HG03439 (cell line): ENCODE results near the gene KANK3.
"Not testable (repeated sequence)": the region's sequence is repeated elsewhere in the genome, so short reads cannot be mapped to it uniquely, and the experiment has no call there.

ENCODE experiments used
- ATAC-seq: cut with Tn5 transposase; IDR thresholded peaks from one replicate; pipeline ENCODE4 v1.9.1; 2021; ENCODE audit warnings: mild to moderate bottlenecking, moderate library complexity; ENCODE audit not compliant: unreplicated experiment

KANK3 gene

DNA sequence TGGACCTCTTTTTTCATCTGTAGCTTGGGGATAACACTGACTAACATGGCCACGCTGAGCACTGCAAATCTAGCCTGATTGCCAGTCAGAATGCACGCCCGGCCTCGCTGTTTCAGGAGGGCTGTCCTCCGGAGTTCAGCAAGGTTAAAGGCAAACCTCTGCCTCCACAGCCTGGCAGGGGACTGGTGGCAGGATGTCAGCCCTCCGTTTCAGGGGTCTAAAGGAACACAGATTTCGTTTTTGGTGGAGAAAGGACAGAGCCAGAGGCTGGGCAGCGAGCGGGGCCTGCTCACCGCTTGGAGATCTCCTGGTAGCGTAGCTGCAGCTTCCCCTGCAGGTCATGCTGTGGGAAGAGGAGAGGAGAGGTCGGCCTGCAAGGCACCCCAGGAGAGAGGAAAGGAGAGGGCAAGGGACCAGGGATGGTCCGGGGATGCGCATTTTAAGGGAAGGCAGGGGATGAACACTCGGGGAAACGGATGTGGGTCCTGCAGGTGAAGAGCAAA lies 22.4 kb downstream of the KANK3 start:
- ATAC-seq: peak; percentile 14

DNA sequence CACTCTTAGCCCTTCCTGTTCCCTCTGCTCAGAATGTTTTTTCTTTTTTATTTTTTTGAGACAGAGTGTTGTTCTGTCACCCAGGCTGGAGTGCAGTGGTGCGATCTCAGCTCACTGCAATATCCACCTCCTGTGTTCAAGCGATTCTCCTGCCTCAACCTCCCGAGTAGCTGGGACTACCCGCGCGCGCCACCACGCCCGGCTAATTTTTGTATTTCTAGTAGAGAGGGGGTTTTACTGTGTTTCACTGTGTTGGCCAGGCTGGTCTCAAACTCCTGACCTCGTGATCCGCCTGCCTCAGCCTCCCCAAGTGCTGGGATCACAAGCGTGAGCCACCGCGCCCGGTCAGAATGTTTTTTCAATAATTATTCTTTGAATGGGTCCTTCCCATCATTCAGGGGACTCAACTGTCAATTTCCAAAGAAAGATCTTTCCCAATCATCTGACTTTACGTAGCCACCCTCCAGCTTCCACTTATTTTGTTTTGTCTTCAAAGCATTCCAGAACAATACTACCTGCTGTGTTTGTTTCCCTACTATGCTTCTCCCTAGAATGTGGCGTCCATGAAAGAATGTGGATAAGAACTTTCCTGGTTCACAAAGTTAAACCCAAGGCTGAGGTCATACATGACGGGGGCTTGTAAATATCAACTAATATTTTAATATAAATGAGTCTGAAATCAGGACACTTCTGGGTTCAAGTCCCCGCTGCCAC lies 23.1 kb downstream of the KANK3 start:
- ATAC-seq: no peak

DNA sequence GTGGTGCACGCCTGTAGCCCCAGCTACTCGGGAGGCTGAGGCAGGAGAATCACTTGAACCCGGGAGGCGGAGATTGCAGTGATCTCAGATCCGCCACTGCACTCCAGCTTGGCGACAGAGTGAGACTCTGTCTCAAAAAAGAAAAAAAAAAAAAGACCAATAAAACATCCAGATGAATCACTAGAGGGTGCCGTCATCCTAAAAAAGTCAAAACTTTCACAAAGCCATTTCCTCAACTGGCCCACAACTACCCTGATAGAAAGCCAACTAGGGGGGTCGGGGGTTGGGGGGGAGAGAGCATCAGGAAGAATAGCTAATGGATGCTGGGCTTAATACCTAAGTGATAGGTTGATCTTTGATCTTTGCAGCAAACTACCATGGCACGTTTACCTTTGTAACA lies 24.2 kb downstream of the KANK3 start:
- ATAC-seq: not testable (repeated sequence)

DNA sequence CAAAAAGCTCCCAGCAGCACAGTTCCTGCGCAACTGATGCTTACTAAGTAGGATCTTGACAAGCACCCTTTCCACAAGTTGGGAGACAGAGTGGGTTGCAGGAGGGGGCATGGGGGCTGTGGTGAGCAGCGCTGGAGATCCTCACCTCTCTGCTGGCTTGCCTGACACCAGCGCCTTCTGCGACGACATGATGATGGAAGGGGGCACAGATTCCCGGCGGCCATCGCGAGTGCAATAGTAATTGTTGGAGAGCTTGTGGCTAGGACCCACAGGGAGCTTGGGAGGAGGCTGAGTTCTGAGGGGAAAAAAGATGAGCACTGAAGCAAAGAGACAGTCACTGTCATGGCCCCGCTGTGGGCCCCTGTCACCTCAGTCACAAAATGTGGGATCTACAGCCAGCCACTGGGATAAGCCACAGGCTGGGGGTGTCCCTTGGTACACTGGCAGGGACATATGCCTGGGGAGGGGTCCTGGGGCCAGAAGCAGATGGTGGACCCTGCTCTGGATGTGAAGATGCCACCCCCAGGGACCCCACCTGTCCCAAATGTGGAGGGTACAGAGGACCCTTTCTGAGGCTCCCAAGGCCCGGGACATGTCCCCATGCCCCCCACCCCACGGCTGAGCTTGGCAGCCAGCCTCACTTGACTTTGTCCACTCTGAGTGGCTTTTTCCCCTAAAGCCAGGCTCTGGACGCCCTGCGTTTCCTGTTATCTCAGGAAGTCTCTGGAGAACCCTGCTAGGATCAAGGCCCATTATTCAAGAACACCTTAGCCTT lies 26.5 kb downstream of the KANK3 start:
- no peak for ATAC-seq

DNA sequence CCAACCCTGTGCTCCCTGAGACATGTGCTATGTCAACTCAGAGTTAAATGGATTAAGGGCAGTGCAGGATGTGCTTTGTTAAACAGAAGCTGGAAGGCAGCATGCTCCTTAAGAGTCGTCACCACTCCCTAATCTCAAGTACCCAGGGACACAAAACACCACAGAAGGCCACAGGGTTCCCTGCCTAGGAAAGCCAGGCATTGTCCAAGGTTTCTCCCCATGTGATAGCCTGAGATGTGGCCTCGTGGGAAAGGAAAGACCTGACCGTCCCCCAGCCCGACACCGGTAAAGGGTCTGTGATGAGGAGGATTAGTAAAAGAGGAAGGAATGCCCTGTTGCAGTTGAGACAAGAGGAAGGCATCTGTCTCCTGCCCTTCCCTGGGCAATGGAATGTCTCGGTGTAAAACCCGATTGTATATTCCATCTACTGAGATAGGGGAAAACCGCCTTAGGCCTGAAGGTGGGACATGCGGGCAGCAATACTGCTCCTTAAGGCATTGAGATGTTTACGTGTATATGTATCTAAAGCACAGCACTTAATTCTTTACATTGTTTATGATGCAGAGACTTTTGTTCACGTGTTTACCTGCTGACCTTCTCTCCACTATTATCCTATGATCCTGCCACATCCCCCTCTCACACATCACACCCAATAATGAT lies 28.0 kb downstream of the KANK3 start:
- not testable (repeated sequence) for ATAC-seq

DNA sequence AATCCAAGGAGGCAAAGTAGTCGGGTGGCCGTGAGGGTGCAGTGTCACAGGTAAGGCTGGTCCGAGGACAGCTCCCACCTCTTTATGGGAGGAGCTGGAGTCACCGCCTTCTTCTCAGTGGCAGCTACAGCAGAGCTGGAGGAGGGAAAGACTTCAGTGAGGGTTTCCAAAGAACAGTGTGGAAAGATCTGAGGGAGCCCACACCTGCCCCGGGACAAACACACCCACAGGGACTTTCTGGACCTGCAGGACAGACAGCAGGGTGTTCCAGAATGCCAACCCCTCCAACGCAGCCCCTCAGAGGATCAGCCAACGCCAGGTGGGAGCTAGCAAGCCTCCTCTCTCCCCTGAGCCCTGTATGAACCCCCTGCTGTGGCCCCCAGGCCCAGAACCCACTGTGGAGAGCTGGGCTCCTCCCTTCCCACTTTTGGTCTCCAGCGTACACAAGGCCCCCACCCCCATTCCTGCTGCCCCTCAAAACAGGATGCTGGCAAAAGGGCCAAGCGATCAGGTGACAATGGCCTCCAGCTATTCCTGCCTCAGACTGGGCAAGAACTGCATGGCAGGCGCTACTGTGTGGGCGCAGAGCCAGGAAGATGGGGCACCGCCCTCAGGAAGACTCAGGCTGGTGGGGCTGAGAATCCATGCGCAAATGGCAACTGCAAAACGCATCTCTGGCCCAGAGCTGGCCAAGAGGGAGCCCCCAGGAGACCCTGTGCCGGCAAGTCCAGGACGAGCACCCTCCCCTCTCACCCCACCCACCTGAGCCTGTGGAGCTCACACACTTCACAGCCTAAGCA lies 31.4 kb downstream of the KANK3 start:
- no peak for ATAC-seq

DNA sequence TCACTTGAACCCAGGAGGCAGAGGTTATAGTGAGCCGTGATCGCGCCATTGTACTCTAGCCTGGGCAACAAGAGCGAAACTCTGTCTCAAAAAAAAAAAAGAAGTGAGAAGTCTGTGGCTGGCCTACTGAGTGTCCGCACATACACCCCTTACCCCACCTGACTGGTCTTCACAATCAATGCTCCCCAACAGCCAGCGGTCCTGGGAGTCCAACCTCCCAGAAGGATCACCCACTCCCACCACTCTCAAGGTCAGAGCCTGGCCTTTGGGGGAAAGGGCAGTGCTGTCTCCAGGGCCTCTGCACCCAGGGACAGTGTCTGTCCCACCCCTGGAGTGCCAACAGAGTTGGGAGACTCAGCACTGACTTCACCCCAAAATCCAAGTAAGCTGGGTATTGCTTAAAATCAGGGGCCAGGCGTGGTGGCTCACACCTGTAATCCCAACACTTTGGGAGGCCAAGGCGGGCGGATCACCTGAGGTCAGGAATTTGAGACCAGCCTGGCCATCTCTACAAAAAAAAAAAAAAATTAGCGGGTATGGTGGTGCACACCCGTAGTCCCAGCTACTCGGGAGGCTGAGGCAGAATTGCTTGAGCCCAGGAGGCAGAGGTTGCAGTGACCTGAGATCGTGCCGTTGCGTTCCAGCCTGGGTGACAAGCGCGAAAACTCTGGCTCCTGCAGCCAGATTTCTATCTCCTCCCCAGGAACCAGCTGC lies 32.6 kb downstream of the KANK3 start:
- ATAC-seq: no peak

DNA sequence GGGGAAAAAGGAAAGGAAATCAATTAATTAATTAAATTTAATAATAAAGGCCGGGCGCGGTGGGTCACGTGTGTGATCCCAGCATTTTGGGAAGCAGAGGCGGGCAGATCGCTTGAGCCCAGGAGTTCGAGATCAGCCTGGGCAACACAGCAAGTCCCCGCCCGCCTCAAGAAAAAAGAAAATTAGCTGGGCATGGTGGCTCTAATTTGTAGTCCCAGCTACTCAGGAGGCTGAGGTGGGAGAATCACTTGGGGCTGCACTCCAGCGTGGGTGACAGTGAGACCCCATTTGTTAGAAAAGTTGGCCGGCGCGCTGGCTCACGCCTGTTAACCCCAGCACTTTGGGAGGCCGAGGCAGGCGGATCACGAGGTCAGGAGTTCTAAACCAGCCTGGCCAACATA lies 34.2 kb downstream of the KANK3 start:
- no peak for ATAC-seq

DNA sequence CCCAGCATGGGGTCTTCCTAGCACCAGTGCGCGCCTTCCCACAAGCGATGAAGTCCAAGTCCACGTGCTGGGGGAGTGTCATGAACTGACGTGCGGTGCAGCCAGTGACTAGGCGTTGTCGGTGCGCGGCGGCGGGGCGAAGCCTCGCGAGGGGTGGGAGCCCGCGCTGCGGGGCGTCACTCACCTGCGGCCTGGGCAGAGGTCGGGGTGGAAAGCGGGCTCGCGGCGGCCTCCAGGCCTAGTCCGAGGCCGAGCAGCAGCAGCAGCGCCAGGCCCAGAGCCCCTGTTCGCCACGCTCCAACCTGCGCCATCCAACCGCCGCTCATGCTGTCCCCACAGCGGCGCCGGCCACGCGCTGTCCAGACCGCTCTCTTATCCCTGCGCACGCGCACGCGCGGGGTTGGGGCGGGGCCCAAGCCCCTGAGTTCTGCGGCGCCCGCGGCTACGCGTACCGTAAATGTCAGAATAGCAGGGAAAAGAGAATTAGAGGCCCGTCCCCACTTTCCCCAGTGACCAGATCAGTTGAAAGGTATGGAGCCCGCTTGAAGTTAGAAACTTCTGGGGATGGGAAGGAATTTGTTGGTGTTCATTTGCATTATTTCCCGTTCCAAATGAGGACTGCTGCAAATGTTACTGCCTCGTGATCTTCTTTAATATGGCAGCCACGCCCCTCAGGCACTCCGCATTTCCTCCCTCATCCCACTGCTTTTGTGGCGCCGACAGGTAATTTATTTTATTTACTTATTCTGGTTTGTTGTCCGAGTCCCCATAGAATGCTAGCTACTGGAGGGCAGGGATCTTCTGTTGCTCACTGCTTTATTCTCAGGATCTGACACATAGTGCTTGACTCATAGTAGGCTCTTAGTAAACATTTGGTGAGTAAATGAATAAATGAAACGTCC lies 34.8 kb downstream of the KANK3 start, which contains the start of gene CD320:
Gene CD320, minus strand, starts transcription at position 394 of the 902 bp plus-strand sequence. Its CDS starts 68 bp downstream, at position 326.
- peak; percentile 79 for ATAC-seq

DNA sequence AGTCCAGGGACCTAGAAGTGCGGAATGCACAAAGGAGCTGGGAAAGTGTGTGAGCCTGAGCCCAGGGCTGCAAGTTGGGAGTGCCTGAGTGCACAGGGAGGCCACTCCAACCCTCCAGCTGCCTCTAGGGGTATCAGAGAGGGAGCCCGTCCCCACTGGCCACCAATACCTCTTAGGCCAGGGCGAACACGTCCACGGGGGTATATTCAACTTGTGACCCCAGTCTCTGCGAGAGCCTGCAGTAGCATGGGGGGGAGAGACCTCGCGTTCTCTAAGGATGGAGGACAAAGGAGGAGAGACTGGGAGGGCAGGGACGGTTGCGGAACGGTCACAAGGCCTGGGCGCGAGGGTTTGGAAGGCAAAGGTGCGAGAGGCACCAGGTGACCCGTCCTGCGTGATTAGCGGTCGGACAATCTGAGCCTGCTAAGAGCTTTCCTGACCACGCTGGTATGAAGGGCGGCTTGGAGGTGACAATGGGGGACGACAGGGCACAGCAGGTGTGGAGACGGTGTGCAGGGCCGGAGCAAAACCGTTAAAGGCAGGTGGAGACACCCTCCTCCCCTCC lies 35.6 kb downstream of the KANK3 start:
- no peak for ATAC-seq

DNA sequence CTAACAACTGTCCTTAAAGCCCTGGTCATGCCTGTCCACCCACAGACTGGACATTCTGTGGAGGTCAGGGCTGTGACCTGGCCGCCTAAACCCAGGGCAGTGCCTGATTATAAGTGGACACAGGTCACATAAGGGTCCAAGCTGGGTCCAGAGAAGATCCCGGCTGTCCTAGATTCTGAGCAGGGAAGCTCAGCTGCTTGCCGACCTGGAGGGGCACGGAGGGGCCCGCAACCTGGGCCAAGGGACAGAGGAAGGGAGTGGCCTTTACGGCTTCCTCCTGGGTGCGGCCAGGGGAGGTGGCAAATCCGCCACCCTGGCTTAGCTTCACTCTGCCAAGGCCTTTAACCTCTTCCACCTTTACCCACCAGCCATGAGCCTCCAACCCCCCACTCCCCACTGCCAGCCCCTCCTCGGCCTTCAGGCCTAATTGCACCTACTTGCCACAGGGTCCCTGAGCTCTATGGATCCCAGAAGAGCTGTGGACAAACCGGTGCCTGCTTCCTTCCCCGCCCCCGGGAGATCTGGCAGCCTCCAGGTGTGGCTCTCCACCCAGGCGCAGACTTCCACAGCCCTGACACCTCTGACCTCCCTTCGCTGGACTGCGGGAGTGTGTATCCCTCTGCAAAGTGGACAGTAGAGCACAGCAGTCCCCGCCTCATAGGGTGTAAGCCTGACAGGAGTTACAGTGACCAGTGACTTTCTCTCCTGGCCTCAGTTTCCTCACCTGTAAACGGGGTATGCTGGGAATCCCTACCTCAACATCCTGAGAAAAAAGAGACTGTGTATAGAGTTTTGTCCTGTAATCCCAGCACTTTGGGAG lies 36.6 kb downstream of the KANK3 start:
- no peak for ATAC-seq

DNA sequence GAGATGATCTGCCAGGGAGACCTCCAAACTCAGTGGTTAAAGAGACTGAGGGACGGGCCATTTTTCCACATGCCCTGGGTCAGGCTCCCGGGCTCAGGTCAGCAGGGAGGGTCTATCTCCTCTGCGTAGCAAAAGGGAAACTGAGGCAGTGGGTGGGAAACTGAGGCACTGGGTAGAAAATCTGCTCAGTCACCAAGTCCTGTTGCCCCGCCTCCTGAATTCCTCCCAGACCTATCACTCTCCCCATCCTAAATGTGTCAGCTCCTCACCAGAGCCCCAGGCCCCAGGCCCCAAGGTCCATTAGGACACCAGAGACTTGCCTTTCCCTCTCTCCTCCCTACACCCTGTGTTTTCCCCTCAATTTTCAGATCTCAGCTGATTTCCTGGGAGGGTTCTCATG lies 37.3 kb downstream of the KANK3 start:
- no peak for ATAC-seq

DNA sequence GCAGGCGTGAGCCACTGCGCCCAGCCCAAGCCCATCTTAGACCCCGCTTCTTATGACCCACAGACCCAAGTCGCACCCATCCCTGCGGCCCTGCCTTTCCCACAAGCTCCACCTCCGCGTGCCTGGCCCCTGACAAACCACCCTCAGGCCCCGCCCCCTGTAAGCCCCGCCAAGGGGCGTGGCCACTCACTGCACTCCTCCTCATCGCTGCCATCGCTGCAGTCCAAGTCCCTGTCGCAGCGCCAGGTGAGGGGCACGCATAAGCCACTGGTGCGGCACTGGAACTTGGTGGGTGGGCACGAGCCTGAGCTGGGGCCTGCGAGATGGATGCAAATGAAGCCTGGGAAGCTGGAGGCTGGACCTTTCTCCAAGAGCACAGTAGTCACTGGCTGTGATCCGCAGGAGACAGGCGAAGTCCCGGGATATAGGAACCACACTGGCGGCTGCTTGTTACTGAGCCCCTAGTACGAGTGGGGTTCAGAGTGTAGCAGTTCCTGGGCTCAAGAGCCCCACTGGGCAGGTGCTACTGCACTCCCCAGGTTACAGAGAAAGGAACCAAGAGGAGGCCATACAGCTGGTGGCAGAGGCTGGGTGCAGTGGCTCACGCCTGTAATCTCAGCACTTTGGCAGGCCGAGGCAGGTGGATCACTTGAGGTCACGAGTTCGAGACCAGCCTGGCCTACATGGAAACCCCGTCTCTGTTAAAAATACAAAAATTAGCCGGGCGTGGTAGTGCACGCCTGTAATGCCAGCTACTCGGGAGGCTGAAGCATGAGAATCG lies 38.0 kb downstream of the KANK3 start:
- ATAC-seq: no peak

DNA sequence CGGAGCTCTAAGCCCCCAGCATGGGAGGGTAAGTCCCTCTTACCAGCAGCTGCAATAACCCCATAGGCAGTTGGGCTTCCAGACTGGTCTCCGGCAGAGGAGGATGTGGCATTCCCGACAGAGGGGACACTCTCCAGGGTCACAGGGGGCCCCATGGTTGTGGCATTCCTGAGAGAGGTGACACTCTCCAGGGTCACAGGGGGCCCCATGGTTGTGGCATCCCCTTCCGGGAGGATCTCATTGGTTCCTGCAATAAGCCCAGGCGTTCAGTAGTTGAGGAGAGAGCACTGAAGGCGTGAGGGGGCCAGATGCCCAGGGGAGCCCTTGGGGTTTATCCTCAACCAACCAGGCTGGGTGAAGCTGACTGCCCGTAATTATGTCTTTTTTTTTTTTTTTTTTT lies 40.3 kb downstream of the KANK3 start:
- no peak for ATAC-seq

DNA sequence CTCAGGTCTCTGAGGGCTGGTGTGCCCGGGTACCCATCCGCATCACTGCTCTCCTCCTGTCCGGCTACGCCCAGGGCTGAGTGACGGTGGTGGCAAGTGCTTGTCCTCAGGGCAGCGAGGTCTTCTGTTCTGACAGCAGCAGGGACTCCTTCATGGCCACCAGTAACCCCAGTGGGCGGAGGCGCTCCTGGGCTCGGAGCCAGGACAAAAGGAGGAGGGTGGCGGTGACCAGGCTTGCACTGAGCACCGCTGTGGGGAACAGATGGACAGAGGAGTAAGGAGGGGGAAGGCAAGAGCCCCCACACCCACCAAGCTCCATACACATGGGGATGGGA lies 40.7 kb downstream of the KANK3 start:
- no peak for ATAC-seq

DNA sequence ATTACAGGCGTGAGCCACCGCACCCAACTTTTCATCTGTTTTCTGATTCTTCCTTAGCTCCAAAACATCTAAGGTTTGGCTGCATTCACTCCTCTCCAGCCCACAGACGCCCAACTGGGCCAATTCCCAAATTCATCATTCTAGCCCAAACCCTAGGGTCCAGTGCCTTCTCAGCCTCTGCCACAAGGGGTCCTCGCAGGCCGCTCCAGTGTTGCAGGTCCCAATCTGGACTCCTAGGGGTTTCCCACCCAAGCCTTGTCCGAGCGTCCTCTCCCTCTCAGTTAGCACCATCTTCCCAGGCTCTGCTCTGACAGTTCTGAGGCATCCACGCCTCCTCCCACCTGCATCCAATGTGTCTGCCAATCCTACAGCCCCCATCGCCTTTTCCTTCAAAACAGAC lies 51.7 kb downstream of the KANK3 start:
- not testable (repeated sequence) for ATAC-seq

DNA sequence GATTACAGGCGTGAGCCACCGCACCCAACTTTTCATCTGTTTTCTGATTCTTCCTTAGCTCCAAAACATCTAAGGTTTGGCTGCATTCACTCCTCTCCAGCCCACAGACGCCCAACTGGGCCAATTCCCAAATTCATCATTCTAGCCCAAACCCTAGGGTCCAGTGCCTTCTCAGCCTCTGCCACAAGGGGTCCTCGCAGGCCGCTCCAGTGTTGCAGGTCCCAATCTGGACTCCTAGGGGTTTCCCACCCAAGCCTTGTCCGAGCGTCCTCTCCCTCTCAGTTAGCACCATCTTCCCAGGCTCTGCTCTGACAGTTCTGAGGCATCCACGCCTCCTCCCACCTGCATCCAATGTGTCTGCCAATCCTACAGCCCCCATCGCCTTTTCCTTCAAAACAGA lies 66.6 kb downstream of the KANK3 start:
- not testable (repeated sequence) for ATAC-seq
